Measurements from ENCODE around the gene PLXNB2.

- TF ChIP-seq, protein P1, sequence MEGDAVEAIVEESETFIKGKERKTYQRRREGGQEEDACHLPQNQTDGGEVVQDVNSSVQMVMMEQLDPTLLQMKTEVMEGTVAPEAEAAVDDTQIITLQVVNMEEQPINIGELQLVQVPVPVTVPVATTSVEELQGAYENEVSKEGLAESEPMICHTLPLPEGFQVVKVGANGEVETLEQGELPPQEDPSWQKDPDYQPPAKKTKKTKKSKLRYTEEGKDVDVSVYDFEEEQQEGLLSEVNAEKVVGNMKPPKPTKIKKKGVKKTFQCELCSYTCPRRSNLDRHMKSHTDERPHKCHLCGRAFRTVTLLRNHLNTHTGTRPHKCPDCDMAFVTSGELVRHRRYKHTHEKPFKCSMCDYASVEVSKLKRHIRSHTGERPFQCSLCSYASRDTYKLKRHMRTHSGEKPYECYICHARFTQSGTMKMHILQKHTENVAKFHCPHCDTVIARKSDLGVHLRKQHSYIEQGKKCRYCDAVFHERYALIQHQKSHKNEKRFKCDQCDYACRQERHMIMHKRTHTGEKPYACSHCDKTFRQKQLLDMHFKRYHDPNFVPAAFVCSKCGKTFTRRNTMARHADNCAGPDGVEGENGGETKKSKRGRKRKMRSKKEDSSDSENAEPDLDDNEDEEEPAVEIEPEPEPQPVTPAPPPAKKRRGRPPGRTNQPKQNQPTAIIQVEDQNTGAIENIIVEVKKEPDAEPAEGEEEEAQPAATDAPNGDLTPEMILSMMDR (IDR thresholded peaks at IDR 0.05), result no peak
- no peak for TF ChIP-seq POLR2AphosphoS5 (IDR thresholded peaks at IDR 0.05)
- no peak for TF ChIP-seq EP300 (IDR thresholded peaks at IDR 0.05)
Measured at GRCh38 chr22:50311606-50312351, 4.3 kb upstream of the PLXNB2 start.

Data from gastroesophageal sphincter (tissue), 3 donors.